ENCODE measurements around the gene SPRING1. TPM values are rescaled to one million over a fixed set of nuclear protein-coding genes. Genes with fewer than 3 reads are reported as not detected.

Gene SPRING1
- total RNA-seq, 1 donor, result 28.9 TPM

DNA sequence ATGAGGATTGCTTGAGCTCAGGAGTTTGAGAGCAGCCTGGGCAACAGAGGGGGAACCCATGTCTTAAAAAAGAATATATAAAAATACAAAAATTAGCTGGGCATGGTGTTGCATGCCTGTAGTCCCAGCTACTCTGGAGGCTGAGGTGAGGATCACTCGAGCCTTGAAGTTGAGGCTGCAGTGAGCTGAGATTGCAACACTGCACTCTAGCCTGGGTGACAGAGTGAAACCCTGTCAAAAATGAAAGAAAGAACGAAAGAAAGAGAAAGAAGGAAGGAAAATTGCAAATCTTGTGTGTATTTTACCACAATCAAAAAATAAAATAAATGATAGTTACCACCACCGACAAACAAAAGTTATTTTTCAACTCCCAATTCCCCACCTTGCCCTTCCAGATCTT, 45.3 kb downstream of the SPRING1 start:
- TF ChIP-seq, protein P1, sequence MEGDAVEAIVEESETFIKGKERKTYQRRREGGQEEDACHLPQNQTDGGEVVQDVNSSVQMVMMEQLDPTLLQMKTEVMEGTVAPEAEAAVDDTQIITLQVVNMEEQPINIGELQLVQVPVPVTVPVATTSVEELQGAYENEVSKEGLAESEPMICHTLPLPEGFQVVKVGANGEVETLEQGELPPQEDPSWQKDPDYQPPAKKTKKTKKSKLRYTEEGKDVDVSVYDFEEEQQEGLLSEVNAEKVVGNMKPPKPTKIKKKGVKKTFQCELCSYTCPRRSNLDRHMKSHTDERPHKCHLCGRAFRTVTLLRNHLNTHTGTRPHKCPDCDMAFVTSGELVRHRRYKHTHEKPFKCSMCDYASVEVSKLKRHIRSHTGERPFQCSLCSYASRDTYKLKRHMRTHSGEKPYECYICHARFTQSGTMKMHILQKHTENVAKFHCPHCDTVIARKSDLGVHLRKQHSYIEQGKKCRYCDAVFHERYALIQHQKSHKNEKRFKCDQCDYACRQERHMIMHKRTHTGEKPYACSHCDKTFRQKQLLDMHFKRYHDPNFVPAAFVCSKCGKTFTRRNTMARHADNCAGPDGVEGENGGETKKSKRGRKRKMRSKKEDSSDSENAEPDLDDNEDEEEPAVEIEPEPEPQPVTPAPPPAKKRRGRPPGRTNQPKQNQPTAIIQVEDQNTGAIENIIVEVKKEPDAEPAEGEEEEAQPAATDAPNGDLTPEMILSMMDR (IDR thresholded peaks at IDR 0.05; ENCODE audit: insufficient read depth, low read depth, low read length), result no peak
- DNase-seq (ENCODE audit: low read depth), result no peak
- H3K4me3 ChIP-seq (ENCODE audit: low read depth, low read length), result no peak overlapping the region

DNA sequence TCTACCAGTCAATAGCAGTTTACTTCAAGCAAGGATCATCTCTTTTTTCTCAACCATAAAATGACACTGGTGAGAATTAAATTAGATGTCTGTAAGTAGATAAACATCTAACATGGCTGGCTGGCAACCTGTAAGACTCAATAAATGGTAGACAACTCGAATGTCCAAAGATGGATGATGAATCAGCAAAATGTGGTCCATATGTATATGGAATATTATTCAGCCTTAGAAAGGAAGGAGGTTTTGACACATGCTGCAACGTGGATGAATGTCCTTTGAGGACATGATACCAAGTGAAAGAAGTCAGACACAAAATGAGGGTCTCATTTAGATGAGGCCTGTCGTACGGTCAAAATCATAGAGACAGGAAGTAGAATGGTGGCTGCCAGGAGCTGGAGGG, 46.2 kb downstream of the SPRING1 start:
- no peak for DNase-seq (ENCODE audit: low read depth)
- H3K4me3 ChIP-seq (ENCODE audit: low read depth, low read length), result no peak overlapping the region

DNA sequence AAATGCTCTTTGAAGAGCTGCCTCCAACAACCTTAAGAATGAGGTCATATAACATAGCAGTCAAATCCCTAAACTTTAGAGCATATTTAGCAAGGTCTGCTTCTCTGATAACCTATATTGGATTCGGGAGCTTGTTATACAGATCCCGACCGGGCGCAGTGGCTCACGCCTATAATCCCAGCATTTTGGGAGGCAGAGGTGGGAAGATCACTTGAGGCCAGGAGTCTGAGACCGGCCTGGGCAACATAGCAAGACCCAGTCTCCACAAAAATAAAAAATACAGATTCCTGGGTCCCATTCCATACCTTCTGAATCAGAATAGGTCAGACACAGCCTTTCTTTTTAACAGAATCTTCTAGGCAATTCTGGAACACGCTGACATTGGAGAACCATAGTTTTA, 46.7 kb downstream of the SPRING1 start:
- H3K4me3 ChIP-seq (ENCODE audit: low read depth, low read length), result no peak overlapping the region
- TF ChIP-seq, protein P1 (IDR thresholded peaks at IDR 0.05; ENCODE audit: insufficient read depth, low read depth, low read length), result no peak
- no peak for DNase-seq (ENCODE audit: low read depth)

More for the DNA sequence above, 46.2 kb downstream of the SPRING1 start:
- TF ChIP-seq, protein P1 (IDR thresholded peaks at IDR 0.05; ENCODE audit: insufficient read depth, low read depth, low read length), result no peak

DNA sequence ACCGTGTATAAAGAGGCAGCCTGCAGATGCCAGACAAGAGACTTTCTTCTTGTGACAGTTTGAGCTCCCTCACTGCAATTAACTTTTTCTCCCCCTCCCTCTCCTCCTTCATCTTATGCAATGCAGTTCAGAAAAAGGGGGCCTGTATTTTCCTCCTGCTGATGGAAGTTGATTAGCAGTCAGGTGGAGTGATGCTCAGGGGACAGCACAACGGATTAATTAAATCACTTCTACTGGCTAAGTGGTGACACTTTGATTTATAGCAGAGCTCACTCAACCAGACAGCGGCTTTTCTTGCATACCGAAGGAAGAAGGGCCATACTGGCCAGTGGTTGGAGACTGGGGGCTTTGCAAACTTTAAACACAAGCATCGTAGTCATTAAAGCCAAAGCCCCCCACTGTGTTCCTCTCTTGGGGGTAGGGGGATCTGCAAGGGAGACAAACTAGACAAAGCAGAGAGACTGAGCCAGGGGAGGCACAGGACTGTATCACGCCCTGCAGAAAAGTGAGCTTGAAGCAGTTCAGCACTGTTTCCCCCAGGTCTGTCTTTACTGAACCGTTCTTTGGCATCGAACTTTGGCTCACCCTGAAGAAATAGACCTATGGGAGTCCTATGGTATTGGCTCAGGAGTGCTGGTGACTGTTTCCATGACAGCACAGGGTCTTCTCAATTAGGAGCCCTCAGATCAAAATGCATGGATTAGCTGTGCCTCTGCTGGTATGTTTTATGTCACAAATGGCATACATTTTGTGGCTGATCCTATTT, 47.7 kb downstream of the SPRING1 start:
- DNase-seq (ENCODE audit: low read depth), result no peak
- no peak overlapping the region for H3K4me3 ChIP-seq (ENCODE audit: low read depth, low read length)
- TF ChIP-seq, protein P1 (IDR thresholded peaks at IDR 0.05; ENCODE audit: insufficient read depth, low read depth, low read length), result no peak

DNA sequence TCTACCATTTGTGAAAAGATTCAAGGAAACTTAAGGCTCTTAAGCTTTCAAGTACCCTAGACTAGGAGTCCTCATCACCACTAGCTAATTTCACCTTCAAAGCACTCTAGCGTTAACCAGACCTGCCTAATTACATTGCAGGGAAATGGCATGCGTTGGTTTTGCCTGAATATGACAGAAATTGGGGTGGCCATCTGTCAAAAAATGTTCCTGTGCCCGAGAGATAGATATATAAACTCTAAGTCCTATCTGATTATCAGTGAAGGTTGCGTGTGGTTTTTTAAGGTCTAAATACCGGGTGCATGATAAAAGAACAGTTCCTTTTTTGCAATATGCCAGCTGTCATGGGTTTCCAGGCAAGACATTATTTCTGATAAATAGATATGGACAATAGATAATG, 48.3 kb downstream of the SPRING1 start:
- H3K4me3 ChIP-seq (ENCODE audit: low read depth, low read length), result no peak overlapping the region
- TF ChIP-seq, protein P1 (IDR thresholded peaks at IDR 0.05; ENCODE audit: insufficient read depth, low read depth, low read length), result no peak
- DNase-seq (ENCODE audit: low read depth), result no peak

Small RNAs within 50 kb of the gene (small RNA-seq; reads per million reads assigned to genes)
- not detected for gene RNU6-558P

Other genes starting within 250 kb of the SPRING1 start
- 0.32 and 0.43 TPM in 2 replicates for gene MAP1LC3B2, start 178.7 kb downstream of the SPRING1 start, total RNA-seq
- gene RNFT2, start 246 bp upstream of the SPRING1 start, total RNA-seq, result 6.1 and 7.3 TPM in 2 replicates
- under 0.01 TPM in 1 of 2 replicates, not detected in the other for gene HRK, start 143.4 kb upstream of the SPRING1 start, total RNA-seq
- 24.6 and 30.3 TPM in 2 replicates for gene FBXW8, start 172.9 kb upstream of the SPRING1 start, total RNA-seq

Measured in fibroblast of villous mesenchyme (primary cell).